ENCODE measurements around the gene HSF4.

The HSF4 gene

GRCh38 chr16:67150833-67151396 lies 13.6 kb upstream of the HSF4 start, which contains the start of gene B3GNT9:
B3GNT9 (minus strand) TSS chr16:67150998; CDS start chr16:67150485, 513 bp downstream.
- TF ChIP-seq TAF1 (IDR thresholded peaks at IDR 0.05; ENCODE audit: borderline replicate concordance, low read depth, low read length): no peak
- TF ChIP-seq POLR2A (IDR thresholded peaks at IDR 0.05; ENCODE audit: low read depth, low read length): no peak; the same call in 1 of the 2 replicates
- no peak for TF ChIP-seq POLR2AphosphoS5 (IDR thresholded peaks at IDR 0.05; ENCODE audit: low read depth, low read length)
- DNase-seq (ENCODE audit: insufficient read length) (peak; percentile 79), FAIRE-seq (no peak)

DNA sequence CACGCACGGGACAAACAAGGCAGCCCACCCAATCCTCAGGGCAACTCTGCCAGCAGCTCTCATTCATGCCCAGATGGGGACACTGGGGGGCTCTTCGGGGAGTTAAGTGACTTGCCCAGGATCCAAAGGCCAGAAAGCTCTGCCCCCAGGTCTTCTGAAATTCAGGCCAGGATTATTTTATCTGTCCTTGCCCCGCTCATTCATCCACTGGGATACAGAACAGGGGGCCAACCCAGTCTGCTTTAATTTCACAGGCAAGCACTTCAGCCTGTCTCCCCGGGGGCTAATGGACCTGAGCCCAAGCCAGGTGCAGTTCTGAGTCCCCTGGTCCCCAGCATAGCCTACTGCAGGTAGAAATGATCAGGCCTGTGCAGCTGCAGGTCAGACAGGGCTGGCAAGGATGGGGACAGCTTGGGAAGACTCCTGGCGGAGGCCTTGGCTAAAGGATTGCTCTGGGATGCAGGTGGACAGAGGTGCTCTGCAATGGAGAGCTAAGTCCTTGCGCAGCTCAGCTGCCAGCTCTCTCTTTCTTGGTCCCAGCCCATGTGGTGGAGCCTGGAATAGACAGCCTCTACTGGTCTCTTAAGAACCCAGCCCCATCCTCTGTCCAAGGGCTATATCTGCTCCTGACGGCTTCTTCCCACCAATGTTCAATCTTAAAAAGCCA lies 13.0 kb upstream of the HSF4 start:
- DNase-seq (ENCODE audit: insufficient read length): no peak
- no peak for TF ChIP-seq POLR2AphosphoS5 (IDR thresholded peaks at IDR 0.05; ENCODE audit: low read depth, low read length)
- TF ChIP-seq TAF1 (IDR thresholded peaks at IDR 0.05; ENCODE audit: borderline replicate concordance, low read depth, low read length): no peak
- no peak for TF ChIP-seq POLR2A (IDR thresholded peaks at IDR 0.05; ENCODE audit: low read depth, low read length)
- FAIRE-seq: no peak

DNA sequence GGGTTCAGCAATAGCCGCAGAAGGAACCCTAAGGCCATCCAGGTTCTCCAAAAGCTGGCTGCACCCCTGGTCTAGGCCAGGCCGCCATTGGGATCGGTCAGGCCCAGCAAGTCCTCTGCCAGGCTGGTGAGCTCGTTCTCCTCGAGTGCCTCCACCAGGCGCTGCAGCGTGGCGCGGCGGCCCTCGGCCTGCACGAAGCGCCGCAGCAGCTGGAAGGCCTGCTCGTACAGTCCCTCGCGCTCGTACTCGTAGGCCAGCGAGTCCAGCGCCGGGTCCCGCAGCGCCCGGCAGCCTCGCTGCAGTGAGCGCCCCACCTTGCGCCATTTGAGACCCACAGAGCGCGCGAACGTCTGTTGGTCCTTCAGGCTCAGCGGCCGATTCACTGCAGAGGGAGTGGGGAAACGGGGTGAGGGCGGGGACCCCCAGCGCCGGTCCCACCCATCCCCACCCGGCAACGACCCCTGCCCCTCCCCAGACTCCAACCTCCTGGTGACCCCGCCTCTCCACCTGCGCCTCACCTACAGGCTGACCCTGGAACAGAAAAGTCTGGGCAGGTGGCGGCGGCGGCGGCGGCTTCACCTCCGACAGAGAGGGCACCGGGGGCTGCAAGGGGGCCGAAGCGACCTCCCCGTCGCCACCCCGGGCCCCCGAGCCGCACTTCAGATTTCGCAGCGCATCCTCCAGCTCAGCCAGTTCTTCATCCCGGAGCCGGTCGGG lies 9.8 kb upstream of the HSF4 start:
- DNase-seq (ENCODE audit: insufficient read length) (no peak), FAIRE-seq (no peak)
- TF ChIP-seq POLR2A (IDR thresholded peaks at IDR 0.05; ENCODE audit: low read depth, low read length) (no peak), POLR2AphosphoS5 (IDR thresholded peaks at IDR 0.05; ENCODE audit: low read depth, low read length) (no peak), TAF1 (IDR thresholded peaks at IDR 0.05; ENCODE audit: borderline replicate concordance, low read depth, low read length) (no peak)

DNA sequence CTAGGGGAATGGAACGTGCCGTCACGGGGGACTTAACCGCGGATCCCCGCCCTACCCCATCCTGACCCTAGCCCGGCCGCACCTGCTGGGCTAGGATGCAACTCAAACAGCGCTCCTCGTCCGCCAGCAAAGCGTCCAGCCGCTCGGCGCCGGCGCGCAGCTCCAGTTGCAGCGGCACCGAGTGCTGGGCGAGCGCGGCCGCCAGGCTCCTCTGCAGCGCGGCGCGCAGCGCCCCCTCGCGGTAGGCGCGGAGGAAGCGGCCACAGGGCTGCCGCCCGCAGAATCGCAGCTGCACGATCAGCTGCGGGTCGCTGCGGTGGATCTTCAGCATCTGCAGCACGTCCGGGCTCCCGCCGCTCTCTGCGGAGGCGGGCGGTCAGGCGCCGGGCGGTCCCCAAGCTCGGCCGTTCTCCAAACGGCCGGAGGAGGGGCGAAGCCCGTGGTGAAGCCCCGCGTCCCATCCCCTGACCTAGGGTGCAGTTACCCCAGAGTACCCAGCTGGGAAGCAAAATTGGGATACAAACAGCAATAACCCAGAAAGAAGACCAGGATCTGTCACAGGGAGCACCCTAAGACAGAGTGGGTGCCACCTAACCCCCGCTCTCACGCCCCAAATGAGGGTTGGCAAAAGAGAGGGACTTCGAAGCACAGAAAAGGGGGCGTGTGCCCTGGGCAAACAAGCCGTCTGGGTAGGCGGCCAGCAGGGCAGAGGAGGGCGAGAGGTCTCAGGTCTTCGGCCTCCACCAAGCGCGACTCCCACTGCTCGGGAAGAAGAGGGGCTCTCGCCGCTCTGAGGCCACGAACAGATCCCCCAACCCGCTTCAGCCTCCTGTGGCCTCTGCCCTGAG lies 9.0 kb upstream of the HSF4 start:
- FAIRE-seq (peak; percentile 87), DNase-seq (ENCODE audit: insufficient read length) (peak; percentile 95)
- TF ChIP-seq TAF1 (IDR thresholded peaks at IDR 0.05; ENCODE audit: borderline replicate concordance, low read depth, low read length) (no peak), POLR2AphosphoS5 (IDR thresholded peaks at IDR 0.05; ENCODE audit: low read depth, low read length) (no peak), POLR2A (IDR thresholded peaks at IDR 0.05; ENCODE audit: low read depth, low read length) (no peak)

DNA sequence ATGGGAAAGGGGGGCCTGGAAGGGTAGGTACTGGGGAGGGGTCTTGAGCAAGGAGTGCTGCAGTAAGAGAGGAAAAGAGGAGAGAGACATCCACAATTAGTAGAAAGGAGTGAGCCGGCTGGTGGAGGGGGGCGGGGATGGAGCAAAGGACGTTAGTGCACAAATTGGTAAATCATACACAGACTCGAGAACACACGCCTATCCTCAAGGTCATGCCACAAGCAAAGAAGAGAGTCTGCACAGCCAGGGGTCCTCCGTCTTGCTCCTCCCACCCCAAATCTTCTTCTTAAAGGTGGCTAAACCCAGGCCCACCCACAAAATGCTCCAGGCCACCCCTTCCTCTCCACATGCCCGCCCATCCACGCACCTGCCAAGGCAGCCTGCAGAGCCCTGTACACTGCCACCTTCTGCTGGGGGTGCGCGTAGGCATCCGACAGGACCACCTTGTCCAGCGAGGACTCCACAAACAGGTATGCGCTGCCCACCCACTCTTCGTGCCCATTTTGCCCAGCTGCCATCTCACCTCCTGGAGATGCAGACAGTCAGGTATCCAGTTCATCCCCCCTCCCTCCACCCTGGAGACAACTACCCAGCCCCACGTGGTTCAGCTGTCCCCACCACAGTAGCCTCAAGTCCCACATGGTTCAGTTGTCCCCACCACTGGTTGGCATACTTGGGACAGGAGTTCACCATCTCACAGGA lies 8.3 kb upstream of the HSF4 start:
- FAIRE-seq (no peak), DNase-seq (ENCODE audit: insufficient read length) (no peak)
- TF ChIP-seq POLR2AphosphoS5 (IDR thresholded peaks at IDR 0.05; ENCODE audit: low read depth, low read length): no peak

DNA sequence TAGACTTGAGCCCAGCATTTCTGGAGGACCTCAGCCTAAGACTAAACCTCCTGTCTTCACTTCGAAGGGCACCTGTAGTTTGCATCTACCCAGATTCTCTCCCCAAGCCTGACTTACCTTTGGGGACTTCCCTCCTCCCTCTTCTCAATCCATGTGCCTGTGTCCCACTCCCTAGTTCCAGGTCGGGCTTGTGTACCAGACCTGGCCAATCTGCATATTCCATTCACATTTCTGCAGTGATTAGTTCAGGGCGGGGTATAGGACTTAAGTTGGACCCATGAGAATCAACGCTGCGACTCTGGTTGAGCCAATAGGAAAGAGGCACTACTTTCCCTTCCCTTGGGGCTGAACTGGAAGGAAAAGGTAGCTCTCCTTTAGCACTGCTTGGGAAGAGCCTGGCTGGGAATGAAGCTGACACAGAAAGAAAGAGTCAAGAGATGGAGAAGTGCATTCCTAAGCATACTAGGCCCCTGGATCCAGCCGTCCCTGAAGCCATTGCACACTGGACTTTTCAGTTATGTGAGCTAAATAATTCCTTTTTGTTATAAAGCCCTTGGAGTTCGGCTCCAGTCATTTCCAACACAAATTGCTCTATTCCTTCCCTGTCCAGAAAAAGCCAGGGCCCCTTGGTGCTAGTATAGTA lies 7.3 kb upstream of the HSF4 start:
- TF ChIP-seq TAF1 (IDR thresholded peaks at IDR 0.05; ENCODE audit: borderline replicate concordance, low read depth, low read length): no peak
- TF ChIP-seq POLR2A (IDR thresholded peaks at IDR 0.05; ENCODE audit: low read depth, low read length): no peak
- no peak for TF ChIP-seq POLR2AphosphoS5 (IDR thresholded peaks at IDR 0.05; ENCODE audit: low read depth, low read length)
- no peak for FAIRE-seq
- no peak for DNase-seq (ENCODE audit: insufficient read length)

DNA sequence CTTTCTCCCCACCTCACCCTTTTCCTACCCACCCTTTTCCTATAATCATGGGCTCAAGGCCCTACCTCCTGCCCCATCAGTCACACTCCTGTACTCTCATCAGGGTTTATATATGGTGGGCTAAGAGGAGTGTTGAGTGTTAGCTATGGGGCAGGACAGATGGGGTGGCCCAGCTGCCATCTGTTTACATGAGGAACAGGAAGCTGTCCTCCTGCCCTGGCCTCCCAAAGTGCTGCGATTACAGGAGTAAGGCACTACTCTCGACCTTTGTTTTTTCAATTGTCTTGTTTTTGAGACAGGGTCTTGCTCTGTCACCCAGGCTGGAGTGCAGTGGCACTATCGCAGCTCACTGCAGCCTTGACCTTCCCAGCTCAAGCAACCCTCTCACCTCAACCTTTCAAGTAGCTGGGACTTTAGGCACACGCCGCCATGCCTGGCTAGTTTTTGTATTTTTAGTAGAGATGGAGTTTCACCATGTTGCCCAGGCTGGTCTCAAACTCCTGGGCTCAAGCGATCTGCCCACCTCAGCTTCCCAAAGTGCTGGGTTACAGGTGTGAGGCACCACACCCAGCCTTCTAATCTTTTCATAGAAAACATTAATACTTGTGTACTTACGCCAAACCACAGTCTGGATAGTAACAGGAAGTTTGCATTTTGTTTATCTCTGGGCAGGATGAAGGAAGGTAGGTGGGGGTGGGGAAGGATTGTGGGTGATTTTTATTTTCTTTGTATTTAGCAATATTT lies 6.5 kb upstream of the HSF4 start:
- FAIRE-seq (no peak), DNase-seq (ENCODE audit: insufficient read length) (no peak)
- TF ChIP-seq TAF1 (IDR thresholded peaks at IDR 0.05; ENCODE audit: borderline replicate concordance, low read depth, low read length) (no peak), POLR2AphosphoS5 (IDR thresholded peaks at IDR 0.05; ENCODE audit: low read depth, low read length) (no peak), POLR2A (IDR thresholded peaks at IDR 0.05; ENCODE audit: low read depth, low read length) (no peak)

- peak; percentile 80 for FAIRE-seq
Observed at GRCh38 chr16:67158637-67159600, 5.6 kb upstream of the HSF4 start.

GRCh38 chr16:67161595-67162058 lies 2.9 kb upstream of the HSF4 start:
- FAIRE-seq (no peak), DNase-seq (ENCODE audit: insufficient read length) (no peak)
- TF ChIP-seq POLR2A (IDR thresholded peaks at IDR 0.05; ENCODE audit: low read depth, low read length) (no peak), TAF1 (IDR thresholded peaks at IDR 0.05; ENCODE audit: borderline replicate concordance, low read depth, low read length) (no peak), POLR2AphosphoS5 (IDR thresholded peaks at IDR 0.05; ENCODE audit: low read depth, low read length) (no peak)

More at GRCh38 chr16:67158637-67159600, 5.6 kb upstream of the HSF4 start:
- TF ChIP-seq POLR2AphosphoS5 (IDR thresholded peaks at IDR 0.05; ENCODE audit: low read depth, low read length) (peak; percentile 33; the same call in 1 of the 2 replicates), POLR2A (IDR thresholded peaks at IDR 0.05; ENCODE audit: low read depth, low read length) (0 out of 2 replicates have a peak, but pooled peaks have one; percentile 46), TAF1 (IDR thresholded peaks at IDR 0.05; ENCODE audit: borderline replicate concordance, low read depth, low read length) (no peak)
- no peak for DNase-seq (ENCODE audit: insufficient read length)

Measured in GM12892 (cell line).